ENCODE measurements around the gene HMG20A.

- TF ChIP-seq JUNB (IDR thresholded peaks at IDR 0.05; ENCODE audit: unreplicated experiment): no peak
- no peak for TF ChIP-seq CTCF (conservative IDR thresholded peaks at IDR 0.05; ENCODE audit: low read depth in 2 of 2)
- TF ChIP-seq POLR2AphosphoS5 (IDR thresholded peaks at IDR 0.05; ENCODE audit: low read depth): no peak
- TF ChIP-seq EZH2phosphoT487 (IDR thresholded peaks at IDR 0.05; ENCODE audit: unreplicated experiment): no peak
- TF ChIP-seq EZH2 (IDR thresholded peaks at IDR 0.05; ENCODE audit: low read depth, unreplicated experiment): no peak
- TF ChIP-seq REST (IDR thresholded peaks at IDR 0.05; ENCODE audit: unreplicated experiment): no peak
- TF ChIP-seq ZNF114 (CRISPR knock-in tag; IDR thresholded peaks at IDR 0.05): no peak
- no peak for TF ChIP-seq CREB1 (CRISPR knock-in tag; IDR thresholded peaks at IDR 0.05; ENCODE audit: low read depth)
- TF ChIP-seq STAT1 (IDR thresholded peaks at IDR 0.05; ENCODE audit: unreplicated experiment): no peak
- no peak for TF ChIP-seq ETS1 (IDR thresholded peaks at IDR 0.05)
- TF ChIP-seq NANOG (IDR thresholded peaks at IDR 0.05; ENCODE audit: borderline replicate concordance): no peak
Observed at GRCh38 chr15:77436822-77437221, 16.1 kb downstream of the HMG20A start.

Data from GM23338 (cell line).